ENCODE results near the gene TTLL11.

DNA sequence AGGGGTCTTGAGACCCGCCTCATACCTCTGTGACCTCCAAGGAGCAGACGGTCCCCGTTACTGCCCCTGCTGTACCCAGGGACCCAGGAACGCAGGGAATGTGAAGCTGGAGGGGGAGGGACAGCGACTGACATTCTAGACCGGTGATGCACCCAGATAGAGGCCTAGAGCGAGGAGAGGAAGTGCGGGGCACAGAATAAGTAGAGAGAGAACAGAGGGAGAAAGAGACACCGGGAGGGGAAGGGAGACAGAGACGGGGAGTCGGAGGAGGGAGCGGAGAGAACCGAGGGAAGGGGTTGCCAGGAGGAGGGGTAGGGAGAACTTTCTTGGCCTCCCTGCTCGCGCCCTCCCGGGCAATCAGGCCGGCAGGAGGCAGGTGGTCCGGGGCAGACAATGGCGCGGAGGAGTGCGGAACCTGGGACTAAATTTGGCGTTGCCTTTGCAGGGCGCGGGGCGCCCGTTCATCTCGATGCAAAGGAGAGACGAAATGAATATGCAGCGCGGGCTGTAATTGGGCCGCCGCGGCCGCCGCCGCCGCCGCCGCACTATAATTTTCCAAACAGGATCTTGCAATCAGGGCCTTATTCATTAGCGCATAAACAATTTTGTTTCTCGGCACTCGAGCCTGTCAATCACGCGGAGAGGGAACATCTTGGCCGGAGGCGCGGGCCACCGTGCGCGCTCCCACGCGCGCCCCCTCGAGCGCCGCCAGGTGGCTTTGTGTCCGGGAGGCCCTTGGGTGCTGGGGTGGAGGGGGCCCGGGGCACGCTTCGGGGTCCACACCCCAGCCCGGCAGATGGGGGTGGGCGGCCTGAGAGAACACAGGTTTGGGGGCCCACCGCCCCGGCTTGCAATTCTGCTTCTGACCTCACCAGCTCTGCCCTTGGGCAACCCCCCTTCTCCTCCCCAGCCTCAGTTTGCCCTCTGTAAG, 33.5 kb upstream of the TTLL11 start:
- TF ChIP-seq, protein P1, sequence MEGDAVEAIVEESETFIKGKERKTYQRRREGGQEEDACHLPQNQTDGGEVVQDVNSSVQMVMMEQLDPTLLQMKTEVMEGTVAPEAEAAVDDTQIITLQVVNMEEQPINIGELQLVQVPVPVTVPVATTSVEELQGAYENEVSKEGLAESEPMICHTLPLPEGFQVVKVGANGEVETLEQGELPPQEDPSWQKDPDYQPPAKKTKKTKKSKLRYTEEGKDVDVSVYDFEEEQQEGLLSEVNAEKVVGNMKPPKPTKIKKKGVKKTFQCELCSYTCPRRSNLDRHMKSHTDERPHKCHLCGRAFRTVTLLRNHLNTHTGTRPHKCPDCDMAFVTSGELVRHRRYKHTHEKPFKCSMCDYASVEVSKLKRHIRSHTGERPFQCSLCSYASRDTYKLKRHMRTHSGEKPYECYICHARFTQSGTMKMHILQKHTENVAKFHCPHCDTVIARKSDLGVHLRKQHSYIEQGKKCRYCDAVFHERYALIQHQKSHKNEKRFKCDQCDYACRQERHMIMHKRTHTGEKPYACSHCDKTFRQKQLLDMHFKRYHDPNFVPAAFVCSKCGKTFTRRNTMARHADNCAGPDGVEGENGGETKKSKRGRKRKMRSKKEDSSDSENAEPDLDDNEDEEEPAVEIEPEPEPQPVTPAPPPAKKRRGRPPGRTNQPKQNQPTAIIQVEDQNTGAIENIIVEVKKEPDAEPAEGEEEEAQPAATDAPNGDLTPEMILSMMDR (IDR thresholded peaks at IDR 0.05) = no peak
- TF ChIP-seq POLR2A (IDR thresholded peaks at IDR 0.05) (no peak), POLR2AphosphoS5 (IDR thresholded peaks at IDR 0.05) (no peak)

All from prostate gland (tissue), 2 donors.